Stimulated activated CD8-positive, alpha-beta memory T cell treated with anti-CD3 and anti-CD28 coated beads, Interleukin-7, amount 100 ng/mL, for 1 hour (primary cell): ENCODE measurements around the gene PEF1.

Source experiments
- DNase-seq, 2 donors: peaks; one replicate each; pipeline ENCODE4 v3.0.0-alpha.2; 2020; ENCODE audit warnings: low read depth in 2 of 2

Gene PEF1

DNA sequence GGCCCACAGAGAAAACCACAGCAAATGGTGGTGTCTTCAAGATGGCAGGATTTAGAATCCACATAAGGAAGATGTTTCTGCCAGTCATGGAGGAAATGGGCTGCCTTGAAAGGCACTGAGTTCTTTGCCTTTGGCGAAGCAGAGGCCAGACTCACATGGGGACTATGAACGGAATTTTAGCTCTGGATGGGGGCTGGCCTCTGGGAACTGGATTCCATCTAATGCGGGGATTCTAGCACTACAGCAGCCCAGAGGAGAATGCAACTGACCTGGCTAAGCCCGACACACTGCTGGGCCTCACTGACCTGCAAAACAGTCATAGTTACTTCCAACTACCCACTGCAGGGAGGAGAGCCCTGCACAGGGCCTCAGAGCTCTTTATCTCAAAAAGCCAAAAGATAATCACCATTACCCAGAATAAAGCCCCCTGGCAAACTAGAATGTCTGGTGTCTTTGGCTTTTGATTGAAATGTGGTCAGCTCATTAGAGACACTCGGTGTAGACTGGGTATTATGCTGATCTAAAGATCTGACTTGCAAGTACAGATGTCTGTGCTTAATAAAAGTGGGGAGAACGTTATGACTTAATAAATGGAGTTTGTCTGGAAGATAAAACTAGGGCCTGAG is 15.6 kb downstream of the PEF1 start:
- DNase-seq: no peak

GRCh38 chr1:31627930-31628559 is 16.6 kb downstream of the PEF1 start:
- DNase-seq: no peak

- DNase-seq: no peak
These were observed 17.3 kb downstream of the PEF1 start for GRCh38 chr1:31627301-31627929.

GRCh38 chr1:31626223-31627207 is 18.2 kb downstream of the PEF1 start:
- no peak for DNase-seq

DNA sequence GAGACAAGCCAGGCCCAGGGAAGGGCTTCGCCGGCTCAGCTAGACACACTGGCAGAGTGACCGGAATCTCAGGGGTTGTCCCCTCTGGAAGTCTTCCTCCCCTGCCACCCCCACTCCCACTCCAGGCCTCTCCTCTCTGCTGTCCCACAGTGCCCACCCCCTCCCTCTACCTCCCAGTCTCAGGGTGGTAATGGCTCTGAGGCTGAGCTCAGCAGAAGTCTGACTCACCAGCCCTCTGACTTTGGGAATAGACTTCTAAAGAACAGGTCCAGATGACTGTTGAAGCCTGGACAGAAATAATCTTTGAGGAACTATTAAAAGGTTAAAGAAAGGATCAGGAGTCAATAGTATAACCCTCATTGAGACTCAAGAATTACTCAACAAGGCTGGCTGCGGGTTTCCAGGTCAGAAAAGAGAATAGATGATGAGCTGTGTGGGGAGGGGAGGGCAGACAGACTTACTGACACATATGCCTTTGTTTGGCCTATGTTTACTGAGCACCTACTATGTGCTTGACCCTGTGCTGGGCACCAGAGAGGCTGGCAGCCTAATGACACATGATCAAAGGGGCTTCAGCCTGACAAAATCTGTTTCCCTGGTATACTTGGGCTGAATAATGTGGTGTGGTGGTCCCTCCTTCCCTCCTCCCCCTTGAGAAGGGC is 19.0 kb downstream of the PEF1 start:
- DNase-seq: no peak

GRCh38 chr1:31624731-31625514 is 19.8 kb downstream of the PEF1 start:
- no peak for DNase-seq

DNA sequence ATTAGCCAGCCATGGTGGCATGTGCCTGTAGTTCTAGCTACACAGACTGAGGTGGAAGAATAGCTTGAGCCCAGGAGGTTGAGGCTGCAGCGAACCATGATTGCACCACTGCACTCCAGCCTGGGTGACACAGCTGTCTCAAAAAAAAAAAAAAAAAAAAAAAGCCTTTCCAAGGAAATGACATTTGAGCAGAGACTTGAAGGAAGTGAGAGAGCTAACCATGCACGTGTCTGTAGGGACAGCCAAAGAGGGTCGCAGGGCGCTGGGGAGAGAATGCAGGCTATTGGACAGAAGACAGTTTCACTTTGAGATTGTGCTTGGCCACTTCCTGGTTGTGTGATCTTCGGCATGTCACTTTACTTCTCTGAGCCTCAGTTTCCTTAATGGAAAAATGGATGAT is 20.4 kb downstream of the PEF1 start:
- DNase-seq: no peak

DNA sequence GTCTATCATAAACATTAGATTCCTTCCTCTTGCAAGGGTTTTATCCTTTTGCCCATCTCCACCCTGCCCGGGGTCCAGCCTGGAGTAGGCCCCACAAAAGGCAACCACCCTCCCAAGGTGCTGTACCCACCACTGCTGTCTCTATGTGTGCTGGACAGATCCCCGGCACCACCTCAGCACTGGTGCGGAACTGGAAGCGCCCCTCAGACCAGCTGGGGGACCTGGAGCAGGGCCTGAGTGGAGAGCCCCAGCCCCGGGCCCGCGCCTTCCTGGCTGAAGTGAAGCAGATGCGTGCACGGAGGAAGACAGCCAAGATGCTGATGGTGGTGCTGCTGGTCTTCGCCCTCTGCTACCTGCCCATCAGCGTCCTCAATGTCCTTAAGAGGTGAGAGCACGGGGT is 21.3 kb downstream of the PEF1 start:
- no peak for DNase-seq

GRCh38 chr1:31621847-31622730 is 22.6 kb downstream of the PEF1 start:
- DNase-seq: no peak

- no peak for DNase-seq
These were observed 23.2 kb downstream of the PEF1 start for GRCh38 chr1:31621498-31621820.

- no peak for DNase-seq
These were observed 23.8 kb downstream of the PEF1 start for GRCh38 chr1:31620631-31621497.

- DNase-seq: no peak
These were observed 25.5 kb downstream of the PEF1 start for GRCh38 chr1:31618916-31619846.

DNA sequence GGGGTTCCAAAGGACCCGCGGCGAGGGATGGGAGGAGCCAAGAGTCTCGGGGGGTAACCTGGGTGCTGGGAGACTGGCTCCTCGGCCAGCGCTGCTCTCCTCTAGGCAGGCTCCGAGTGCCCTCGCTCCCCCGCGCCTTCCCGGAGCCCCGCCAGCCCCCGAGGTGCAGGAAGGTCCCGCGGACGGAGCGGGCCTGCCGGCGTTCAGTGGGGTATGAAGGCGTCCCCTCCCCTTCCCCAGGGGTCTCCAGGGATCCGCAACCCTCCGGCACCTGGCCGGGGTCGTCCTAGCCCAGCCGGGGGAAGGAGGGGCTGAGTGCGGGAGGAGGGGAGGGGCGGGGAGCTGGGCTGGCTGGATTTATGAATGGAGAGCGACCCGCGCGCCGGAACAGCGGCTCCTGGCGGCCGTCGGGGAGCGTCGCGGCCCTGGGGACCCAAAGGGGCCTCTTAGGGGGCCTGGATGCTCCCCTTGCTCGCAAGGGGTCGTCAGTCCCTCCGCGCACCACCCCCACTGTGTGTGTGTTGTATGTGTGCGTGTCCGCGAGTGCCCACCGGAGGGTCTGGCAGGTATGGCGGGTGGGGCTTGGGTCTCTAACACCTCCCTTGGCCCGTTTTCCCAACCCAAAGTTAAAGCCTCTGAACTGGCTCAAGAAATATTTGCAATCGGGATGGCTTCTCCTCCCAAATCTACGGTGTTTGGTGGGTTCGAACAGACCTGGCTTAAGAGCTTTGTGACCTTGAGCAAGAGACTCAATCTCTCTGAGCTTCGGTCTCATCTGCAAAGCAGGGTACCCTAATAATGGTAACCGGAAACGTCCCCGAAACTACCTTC is 26.5 kb downstream of the PEF1 start:
- peak in 1 of 2 donors; percentile 10 for DNase-seq

DNA sequence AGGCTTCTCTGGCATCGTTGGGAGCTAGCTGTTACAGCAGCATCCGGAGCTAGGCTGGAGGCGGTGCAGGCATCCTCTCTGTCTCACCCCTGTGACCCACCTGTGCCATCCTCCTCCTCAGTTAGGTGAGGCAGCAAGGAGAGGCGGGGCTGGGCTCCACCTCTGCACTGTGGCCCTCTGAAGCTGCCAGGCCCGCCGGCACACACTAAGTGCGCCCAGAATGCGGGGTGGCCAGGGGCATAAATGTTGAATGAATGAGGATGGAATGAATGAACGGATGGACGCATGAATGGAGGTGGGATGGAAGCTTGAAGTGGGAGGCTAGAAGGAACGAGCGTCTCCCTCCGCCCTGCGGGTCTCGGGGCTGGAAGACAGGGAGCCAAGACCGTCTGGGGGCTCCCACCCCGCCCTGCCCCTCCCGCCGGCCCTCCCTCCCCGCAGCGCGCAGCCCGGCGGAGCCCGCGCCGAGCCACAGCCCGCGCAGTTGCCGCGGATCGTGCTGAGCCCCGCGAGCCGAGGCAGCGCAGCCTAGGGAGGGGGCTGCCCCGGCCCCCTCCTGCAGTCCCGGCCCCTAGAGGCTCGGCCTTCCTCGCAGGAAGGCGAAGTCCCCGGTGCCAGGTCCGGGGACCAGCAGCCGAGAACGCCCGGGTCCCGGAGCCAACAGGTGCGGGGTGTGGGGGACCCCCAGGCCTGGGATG is 27.3 kb downstream of the PEF1 start, which contains the start of gene HCRTR1:
HCRTR1 (plus strand) TSS at position 472 of the 698 bp plus-strand sequence. CDS start 1,504 bp downstream, outside the sequence.
- no peak for DNase-seq

- no peak for DNase-seq
These were observed 28.7 kb downstream of the PEF1 start for GRCh38 chr1:31615939-31616338.

DNA sequence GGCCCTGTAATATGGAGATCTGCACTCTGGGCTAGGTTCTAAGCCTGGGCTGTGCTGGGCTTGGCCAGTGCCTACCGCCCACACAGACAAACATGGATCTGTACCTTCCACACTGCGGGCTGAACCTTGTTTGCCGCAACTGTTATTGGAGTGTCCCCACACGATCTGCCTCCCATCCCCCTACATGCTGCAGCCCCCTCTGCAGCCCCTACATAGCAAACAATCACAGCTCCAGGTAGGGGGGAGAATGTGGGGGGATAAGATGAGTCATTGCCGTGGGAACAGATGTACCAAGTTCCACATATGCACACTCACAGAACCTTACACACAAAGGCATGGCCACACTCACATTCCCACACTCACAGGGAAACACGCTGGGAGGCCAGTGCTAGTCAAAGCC is 29.3 kb downstream of the PEF1 start:
- DNase-seq: no peak
